Aorta (tissue), 5 donors: Measurements from ENCODE around the gene AMIGO2. TPM values are rescaled to one million over a fixed set of nuclear protein-coding genes. Genes with fewer than 3 reads are reported as not detected.
A peak's percentile ranks its signal among the peaks of the same experiment; 100 is the strongest.

ENCODE experiments used
- ATAC-seq: fragments of 200-7000 bp; cut with Tn5 transposase; one replicate; pipeline ENCODE4 v1.9.1; 2022; ENCODE audit warnings: moderate library complexity; ENCODE audit not compliant: low FRiP score
- DNase-seq, 2 donors: peaks; one replicate each; pipeline ENCODE4 v3.0.0-alpha.2; 2020
- H3K27ac ChIP-seq, 2 donors: one replicate each; pipeline ENCODE4 v1.5.1; 2013; ENCODE audit warnings: low read length in 2 of 2, mild to moderate bottlenecking in 2 of 2, moderate library complexity in 2 of 2, control low read depth in 1 of 2, inconsistent platforms in 1 of 2, low read depth in 1 of 2
- H3K27me3 ChIP-seq, 2 donors: one replicate each; pipeline ENCODE4 v1.6.1; 2013; ENCODE audit warnings: control low read depth in 1 of 2, low read length in 1 of 2, mild to moderate bottlenecking in 1 of 2, moderate library complexity in 1 of 2; ENCODE audit not compliant: insufficient read depth in 2 of 2, control insufficient read depth in 1 of 2
- H3K36me3 ChIP-seq, 2 donors: one replicate each; pipeline ENCODE4 v1.6.1; 2013; ENCODE audit warnings: control low read depth in 1 of 2, low read length in 1 of 2, mild to moderate bottlenecking in 1 of 2; ENCODE audit not compliant: insufficient read depth in 2 of 2, control insufficient read depth in 1 of 2
- H3K4me1 ChIP-seq, 2 donors: one replicate each; pipeline ENCODE4 v1.6.1; 2013; ENCODE audit warnings: low read length in 2 of 2, control low read depth in 1 of 2, mild to moderate bottlenecking in 1 of 2, moderate library complexity in 1 of 2; ENCODE audit not compliant: insufficient read depth in 2 of 2, control insufficient read depth in 1 of 2
- H3K4me3 ChIP-seq, 2 donors: one replicate each; pipeline ENCODE4 v1.5.1; 2013; ENCODE audit warnings: low read length in 2 of 2, control low read depth in 1 of 2, mild to moderate bottlenecking in 1 of 2
- H3K9me3 ChIP-seq: one replicate; pipeline ENCODE4 v1.6.1; 2013; ENCODE audit warnings: mild to moderate bottlenecking, low read length; ENCODE audit not compliant: control insufficient read depth
- WGBS, 2 donors: extraction: QIAGEN DNeasy Blood & Tissue Kit; methylation state at CpG; one replicate each; pipeline ENCODE4 v1.1.7; 2013; 5-methylcytosine and 5-hydroxymethylcytosine counted together
- intact Hi-C, 2 donors: fragments of 100-400 bp; cut with DNase I; formaldehyde crosslinking; loops; one replicate each; pipeline versions ENCODE4 v1.14.2 to v1.15.0; 2022
- polyA plus RNA-seq, 2 donors: library from polyadenylated mRNA; stranded (reverse); fragments of 200-250 nt; gene quantifications; one replicate each; pipeline ENCODE4 v1.2.3, GENCODE V29; 2013
- total RNA-seq, 2 donors: library from RNA; stranded (reverse); fragmentation: NEBNext Ultra II Directional; extraction: Animal tissue kit (Norgen Biotek cat#: 25700); gene quantifications; one replicate each; pipeline ENCODE4 v1.2.1, GENCODE V29; 2021
- donor health status: healthy with polysubstance abuse.
- donor health status: Bipolar disorder and iron deficiency.
- donor health status: DM: no; HTN: no; CAD: no.
- donor health status: DM: no; HTN: no; CAD: no.
- donor health status: DM: yes; HTN: yes; CAD: no.

AMIGO2 gene
- total and polyA plus RNA-seq, 4 donors = 12.0 to 72.1 (median 31.1) TPM

- no peak for ATAC-seq
- Histone ChIP-seq H3K27me3 (no peaks in the 10 kb centered on the region), H3K27ac (peak overlapping the region in 1 of 2 donors; percentile 36), H3K36me3 (peaks cover 0 to 6% of the 10 kb centered on the region in 2 donors), H3K9me3 (no peaks in the 10 kb centered on the region), H3K4me3 (no peak overlapping the region), H3K4me1 (peaks cover 0 to 2% of the 10 kb centered on the region in 2 donors)
- DNase-seq = no peak
- WGBS, 2 donors = 71% methylated on average over 5 of the region's 5 CpGs
- intact Hi-C loops = no loop called here
These were observed 34.7 kb upstream of the AMIGO2 start for GRCh38 chr12:47114481-47114892.

- no peaks in the 10 kb centered on the region for H3K9me3 ChIP-seq
- peaks cover 0 to 2% of the 10 kb centered on the region in 2 donors for H3K4me1 ChIP-seq
- 84 to 88% methylated on average over 2 of the region's 2 CpGs for WGBS, 2 donors
- H3K36me3 ChIP-seq = peaks cover 0 to 6% of the 10 kb centered on the region in 2 donors
- no peak overlapping the region for H3K27ac ChIP-seq
- no peaks in the 10 kb centered on the region for H3K27me3 ChIP-seq
- intact Hi-C loops = no loop called here
- ATAC-seq = no peak
- no peak overlapping the region for H3K4me3 ChIP-seq
- no peak for DNase-seq
These were observed 32.9 kb upstream of the AMIGO2 start for GRCh38 chr12:47112679-47113078.

GRCh38 chr12:47111854-47112253 lies 32.1 kb upstream of the AMIGO2 start:
- no peak for ATAC-seq
- Histone ChIP-seq H3K36me3 (peaks cover 0 to 6% of the 10 kb centered on the region in 2 donors), H3K4me1 (peaks cover 0 to 2% of the 10 kb centered on the region in 2 donors), H3K4me3 (no peak overlapping the region), H3K27me3 (no peaks in the 10 kb centered on the region), H3K9me3 (no peaks in the 10 kb centered on the region), H3K27ac (no peak overlapping the region)
- intact Hi-C loops = no loop called here
- DNase-seq = no peak
- 94% methylated on average over 6 of the region's 6 CpGs for WGBS, 2 donors

GRCh38 chr12:47111392-47111778 lies 31.6 kb upstream of the AMIGO2 start:
- Histone ChIP-seq H3K4me3 (no peak overlapping the region), H3K36me3 (peaks cover 0 to 6% of the 10 kb centered on the region in 2 donors), H3K27me3 (no peaks in the 10 kb centered on the region), H3K9me3 (no peaks in the 10 kb centered on the region), H3K27ac (no peak overlapping the region), H3K4me1 (peaks cover 0 to 2% of the 10 kb centered on the region in 2 donors)
- ATAC-seq (no peak), DNase-seq (no peak)
- 98% methylated on average over 2 of the region's 2 CpGs for whole genome bisulfite sequencing, 2 donors
- intact Hi-C loops = no loop called here

GRCh38 chr12:47110718-47111391 lies 31.1 kb upstream of the AMIGO2 start:
- 89 to 96% methylated on average over 2 of the region's 2 CpGs for WGBS, 2 donors
- H3K9me3 ChIP-seq = no peaks in the 10 kb centered on the region
- intact Hi-C loops = no loop called here
- H3K4me1 ChIP-seq = peaks cover 0 to 2% of the 10 kb centered on the region in 2 donors
- no peak overlapping the region for H3K27ac ChIP-seq
- no peaks in the 10 kb centered on the region for H3K27me3 ChIP-seq
- peaks cover 0 to 6% of the 10 kb centered on the region in 2 donors for H3K36me3 ChIP-seq
- no peak for DNase-seq
- ATAC-seq = no peak
- H3K4me3 ChIP-seq = no peak overlapping the region

- DNase-seq = no peak
- Histone ChIP-seq H3K27ac (no peak overlapping the region), H3K9me3 (no peaks in the 10 kb centered on the region), H3K27me3 (no peaks in the 10 kb centered on the region), H3K4me1 (peaks cover 0 to 2% of the 10 kb centered on the region in 2 donors), H3K4me3 (no peak overlapping the region), H3K36me3 (peaks cover 0 to 6% of the 10 kb centered on the region in 2 donors)
- 98 to 100% methylated on average over 2 of the region's 2 CpGs for WGBS, 2 donors
- ATAC-seq = no peak
- intact Hi-C loops = no loop called here
These were observed 30.3 kb upstream of the AMIGO2 start for GRCh38 chr12:47110011-47110541.

GRCh38 chr12:47107926-47108325 lies 28.2 kb upstream of the AMIGO2 start:
- H3K36me3 ChIP-seq = peaks cover 0 to 5% of the 10 kb centered on the region in 2 donors
- no peak overlapping the region for H3K27ac ChIP-seq
- no peaks in the 10 kb centered on the region for H3K27me3 ChIP-seq
- H3K9me3 ChIP-seq = no peaks in the 10 kb centered on the region
- no peak for DNase-seq
- no peak overlapping the region for H3K4me3 ChIP-seq
- H3K4me1 ChIP-seq = no peaks in the 10 kb centered on the region
- no peak for ATAC-seq
- intact Hi-C loops = no loop called here

- intact Hi-C loops = no loop called here
- WGBS, 2 donors = 91 to 92% methylated on average over 3 of the region's 3 CpGs
- no peak for ATAC-seq
These were observed 27.7 kb upstream of the AMIGO2 start for GRCh38 chr12:47107446-47107845.

More at GRCh38 chr12:47107446-47107845, 27.7 kb upstream of the AMIGO2 start:
- H3K27me3 ChIP-seq = no peaks in the 10 kb centered on the region
- no peaks in the 10 kb centered on the region for H3K9me3 ChIP-seq
- H3K27ac ChIP-seq = no peak overlapping the region
- no peak for DNase-seq
- no peak overlapping the region for H3K4me3 ChIP-seq
- no peaks in the 10 kb centered on the region for H3K4me1 ChIP-seq
- peaks cover 0 to 2% of the 10 kb centered on the region in 2 donors for H3K36me3 ChIP-seq
